Activated naive CD8-positive, alpha-beta T cell (primary cell): ENCODE data around the gene TAC4.
A peak's percentile ranks its signal among the peaks of the same experiment; 100 is the strongest.

ENCODE experiments used
- H3K27ac Mint-ChIP-seq: one replicate; pipeline ENCODE4 v1.8.0; 2021; ENCODE audit warnings: mixed read lengths
- H3K27me3 Mint-ChIP-seq: one replicate; pipeline ENCODE4 v1.8.0; 2021; ENCODE audit warnings: mixed read lengths
- H3K36me3 Mint-ChIP-seq: one replicate; pipeline ENCODE4 v1.8.0; 2021; ENCODE audit warnings: mixed read lengths
- H3K4me1 Mint-ChIP-seq: one replicate; pipeline ENCODE4 v1.8.0; 2021; ENCODE audit warnings: low read depth, mixed read lengths
- H3K4me3 Mint-ChIP-seq: one replicate; pipeline ENCODE4 v1.8.0; 2021; ENCODE audit warnings: mild to moderate bottlenecking, mixed read lengths
- H3K9me3 Mint-ChIP-seq: one replicate; pipeline ENCODE4 v1.8.0; 2021; ENCODE audit warnings: low read depth, mixed read lengths

The TAC4 gene

GRCh38 chr17:49819138-49819537, 28.7 kb downstream of the TAC4 start:
- H3K4me3 Mint-ChIP-seq: peak overlapping the region; percentile 52
- peaks cover 76% of the 10 kb centered on the region for H3K4me1 Mint-ChIP-seq

DNA sequence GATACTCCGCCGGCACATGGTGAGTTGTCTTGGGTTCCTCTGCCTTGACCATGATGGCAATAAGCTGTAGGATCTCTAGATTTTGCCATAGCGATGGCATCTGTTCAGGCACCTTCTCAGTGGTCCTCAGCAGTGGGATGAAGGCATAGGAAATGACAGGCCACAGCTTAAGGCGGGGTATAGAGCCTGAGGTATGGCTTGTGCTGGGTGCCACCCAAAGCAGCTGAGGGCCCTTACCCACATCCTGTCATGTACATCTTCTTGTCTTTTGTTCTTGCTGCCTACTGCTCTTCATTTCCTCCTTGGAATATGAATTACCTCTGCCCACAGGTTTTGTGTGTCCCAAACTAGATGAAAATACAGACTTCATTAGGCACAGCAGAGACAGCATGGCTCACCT, 29.9 kb downstream of the TAC4 start:
- peak overlapping the region; percentile 91 for H3K27ac Mint-ChIP-seq
- peak overlapping the region; percentile 67 for H3K4me3 Mint-ChIP-seq
- H3K36me3 Mint-ChIP-seq: peaks cover 7% of the 10 kb centered on the region
- peaks cover 80% of the 10 kb centered on the region for H3K4me1 Mint-ChIP-seq
- H3K27me3 Mint-ChIP-seq: no peaks in the 10 kb centered on the region
- H3K9me3 Mint-ChIP-seq: no peaks in the 10 kb centered on the region

More at GRCh38 chr17:49819138-49819537, 28.7 kb downstream of the TAC4 start:
- Mint-ChIP-seq H3K27ac (peak overlapping the region; percentile 91), H3K9me3 (no peaks in the 10 kb centered on the region), H3K36me3 (peaks cover 6% of the 10 kb centered on the region), H3K27me3 (no peaks in the 10 kb centered on the region)

GRCh38 chr17:49815761-49816281, 32.0 kb downstream of the TAC4 start:
- Mint-ChIP-seq H3K36me3 (peaks cover 8% of the 10 kb centered on the region), H3K27ac (peak overlapping the region; percentile 83), H3K27me3 (no peaks in the 10 kb centered on the region), H3K4me1 (peaks cover 66% of the 10 kb centered on the region), H3K9me3 (no peaks in the 10 kb centered on the region), H3K4me3 (no peak overlapping the region)

- H3K4me1 Mint-ChIP-seq: peaks cover 63% of the 10 kb centered on the region
- no peaks in the 10 kb centered on the region for H3K27me3 Mint-ChIP-seq
- H3K27ac Mint-ChIP-seq: peak overlapping the region; percentile 54
- no peaks in the 10 kb centered on the region for H3K9me3 Mint-ChIP-seq
- no peak overlapping the region for H3K4me3 Mint-ChIP-seq
- peaks cover 8% of the 10 kb centered on the region for H3K36me3 Mint-ChIP-seq
Measured at GRCh38 chr17:49814781-49815529, 32.9 kb downstream of the TAC4 start.

DNA sequence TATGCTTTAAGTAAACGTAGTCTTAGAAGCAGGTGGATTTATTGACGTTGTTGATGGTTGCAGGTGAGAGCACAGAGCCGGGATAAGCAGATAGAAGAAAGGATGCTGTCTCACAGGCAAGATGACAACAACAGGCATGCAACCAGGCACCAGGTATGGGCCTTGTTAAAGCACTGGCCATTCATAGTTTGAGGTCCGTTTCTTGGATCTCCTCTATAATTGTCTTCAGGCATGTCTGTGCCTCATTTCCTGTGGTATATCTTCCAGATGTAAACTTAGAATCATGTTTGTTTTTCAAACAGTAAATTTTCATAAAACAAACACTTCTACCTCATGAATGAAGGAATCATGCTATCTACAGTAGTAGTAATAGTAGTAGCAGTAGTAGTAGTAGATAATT, 38.8 kb downstream of the TAC4 start:
- Mint-ChIP-seq H3K9me3 (no peaks in the 10 kb centered on the region), H3K4me3 (no peak overlapping the region), H3K36me3 (peaks cover 4% of the 10 kb centered on the region), H3K4me1 (peaks cover 41% of the 10 kb centered on the region), H3K27me3 (no peaks in the 10 kb centered on the region), H3K27ac (peak overlapping the region; percentile 31)

DNA sequence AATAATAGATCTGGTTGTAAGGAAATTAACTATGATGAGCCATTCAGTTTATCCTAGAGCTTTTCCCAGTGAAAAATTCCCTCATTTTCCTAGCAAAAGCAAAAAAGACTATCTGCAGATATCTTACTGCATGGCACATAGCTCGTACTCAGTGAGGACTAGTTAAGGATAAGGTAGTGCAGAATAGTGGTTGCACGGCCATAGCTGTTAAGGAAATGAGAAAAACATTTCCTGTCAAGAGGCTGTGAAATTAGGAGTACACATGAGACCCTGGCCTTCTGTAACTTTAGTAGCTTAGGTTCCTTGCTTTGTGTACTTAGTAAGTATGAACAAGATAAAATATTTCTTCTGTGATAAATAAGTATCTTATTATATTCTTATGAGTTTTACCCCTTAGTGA, 49.1 kb downstream of the TAC4 start:
- H3K36me3 Mint-ChIP-seq: peaks cover 19% of the 10 kb centered on the region
- H3K27ac Mint-ChIP-seq: peak overlapping the region; percentile 41
- H3K27me3 Mint-ChIP-seq: no peaks in the 10 kb centered on the region
- no peaks in the 10 kb centered on the region for H3K9me3 Mint-ChIP-seq
- H3K4me3 Mint-ChIP-seq: peak overlapping the region; percentile 19
- H3K4me1 Mint-ChIP-seq: peaks cover 51% of the 10 kb centered on the region

DNA sequence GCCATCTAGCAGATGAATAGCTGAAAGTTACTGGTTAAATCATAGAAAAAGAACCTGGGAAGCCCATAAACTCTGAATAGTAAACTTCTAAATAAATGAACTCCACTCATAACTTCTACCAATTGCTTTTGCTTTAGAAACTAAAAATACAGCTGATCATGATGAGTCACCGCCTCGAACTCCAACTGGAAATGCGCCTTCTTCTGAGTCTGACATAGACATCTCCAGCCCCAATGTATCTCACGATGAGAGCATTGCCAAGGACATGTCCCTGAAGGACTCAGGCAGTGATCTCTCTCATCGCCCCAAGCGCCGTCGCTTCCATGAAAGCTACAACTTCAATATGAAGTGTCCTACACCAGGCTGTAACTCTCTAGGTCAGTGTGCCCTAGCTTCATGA, 49.7 kb downstream of the TAC4 start:
- H3K27ac Mint-ChIP-seq: peak overlapping the region; percentile 41
- H3K27me3 Mint-ChIP-seq: no peaks in the 10 kb centered on the region
- no peaks in the 10 kb centered on the region for H3K9me3 Mint-ChIP-seq
- H3K4me3 Mint-ChIP-seq: peak overlapping the region; percentile 19
- H3K4me1 Mint-ChIP-seq: peaks cover 57% of the 10 kb centered on the region
- H3K36me3 Mint-ChIP-seq: peaks cover 20% of the 10 kb centered on the region

DNA sequence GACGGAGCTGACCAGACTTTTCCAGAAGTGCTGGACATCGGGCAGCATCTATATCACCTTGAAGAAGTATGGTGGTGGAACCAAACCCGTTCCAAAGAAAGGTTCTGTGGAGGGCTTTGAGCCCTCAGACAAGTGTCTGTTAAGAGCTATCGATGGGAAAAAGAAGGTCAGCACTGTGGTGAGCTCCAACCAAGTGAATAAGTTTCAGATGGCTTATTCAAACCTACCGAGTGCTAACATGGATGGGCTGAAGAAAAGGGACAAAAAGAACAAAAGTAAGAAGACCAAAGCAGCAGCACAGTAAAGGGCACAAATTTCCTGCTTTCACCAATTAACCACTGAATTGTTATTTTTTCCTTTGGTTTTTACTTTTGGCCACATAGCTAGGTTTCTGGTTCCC, 52.5 kb downstream of the TAC4 start:
- no peak overlapping the region for H3K4me3 Mint-ChIP-seq
- H3K27ac Mint-ChIP-seq: peak overlapping the region; percentile 73
- no peaks in the 10 kb centered on the region for H3K9me3 Mint-ChIP-seq
- peaks cover 16% of the 10 kb centered on the region for H3K36me3 Mint-ChIP-seq
- no peaks in the 10 kb centered on the region for H3K27me3 Mint-ChIP-seq
- peaks cover 77% of the 10 kb centered on the region for H3K4me1 Mint-ChIP-seq

DNA sequence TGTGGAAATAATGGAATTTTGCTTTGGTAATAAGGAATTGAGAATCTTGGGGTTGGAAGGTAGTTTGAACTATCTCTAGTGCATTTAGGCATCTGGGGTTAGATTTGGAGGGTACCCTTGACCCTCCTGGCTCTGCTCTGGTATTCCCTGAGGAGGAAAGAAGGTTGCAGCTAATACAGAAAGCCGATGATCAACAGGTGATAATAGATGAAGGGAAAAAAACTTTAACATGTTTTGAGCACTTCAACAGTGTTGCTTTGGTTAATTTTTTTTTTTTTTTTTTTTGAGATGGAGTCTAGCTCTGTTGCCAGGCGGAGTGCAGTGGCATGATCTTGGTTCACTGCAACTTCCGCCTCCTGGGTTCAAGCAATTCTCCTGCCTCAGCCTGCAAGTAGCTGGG, 54.6 kb downstream of the TAC4 start:
- no peaks in the 10 kb centered on the region for H3K27me3 Mint-ChIP-seq
- peaks cover 10% of the 10 kb centered on the region for H3K36me3 Mint-ChIP-seq

DNA sequence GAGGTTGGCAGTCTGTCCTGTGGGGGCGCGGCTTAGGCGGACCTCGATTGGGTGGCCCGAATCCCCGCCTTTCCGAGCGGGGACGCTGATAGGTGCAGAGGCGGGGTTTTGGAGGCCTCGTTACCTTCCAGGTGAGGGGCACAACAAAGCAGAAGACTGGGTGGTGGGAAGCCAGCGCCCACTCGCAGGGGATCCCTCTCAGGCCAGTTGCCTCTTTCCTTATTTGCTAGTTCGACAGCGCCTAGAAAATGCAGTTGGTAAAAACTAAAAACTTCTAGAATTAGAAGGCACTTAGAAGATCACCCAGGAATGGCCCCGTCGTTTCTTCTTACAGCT, 58.7 kb downstream of the TAC4 start:
- Mint-ChIP-seq H3K9me3 (no peaks in the 10 kb centered on the region), H3K27ac (peak overlapping the region; percentile 92), H3K4me1 (peaks cover 65% of the 10 kb centered on the region), H3K36me3 (peaks cover 5% of the 10 kb centered on the region), H3K4me3 (peak overlapping the region; percentile 92), H3K27me3 (no peaks in the 10 kb centered on the region)

More for the DNA sequence above, 54.6 kb downstream of the TAC4 start:
- Mint-ChIP-seq H3K4me1 (peaks cover 79% of the 10 kb centered on the region), H3K4me3 (no peak overlapping the region), H3K27ac (no peak overlapping the region), H3K9me3 (no peaks in the 10 kb centered on the region)

DNA sequence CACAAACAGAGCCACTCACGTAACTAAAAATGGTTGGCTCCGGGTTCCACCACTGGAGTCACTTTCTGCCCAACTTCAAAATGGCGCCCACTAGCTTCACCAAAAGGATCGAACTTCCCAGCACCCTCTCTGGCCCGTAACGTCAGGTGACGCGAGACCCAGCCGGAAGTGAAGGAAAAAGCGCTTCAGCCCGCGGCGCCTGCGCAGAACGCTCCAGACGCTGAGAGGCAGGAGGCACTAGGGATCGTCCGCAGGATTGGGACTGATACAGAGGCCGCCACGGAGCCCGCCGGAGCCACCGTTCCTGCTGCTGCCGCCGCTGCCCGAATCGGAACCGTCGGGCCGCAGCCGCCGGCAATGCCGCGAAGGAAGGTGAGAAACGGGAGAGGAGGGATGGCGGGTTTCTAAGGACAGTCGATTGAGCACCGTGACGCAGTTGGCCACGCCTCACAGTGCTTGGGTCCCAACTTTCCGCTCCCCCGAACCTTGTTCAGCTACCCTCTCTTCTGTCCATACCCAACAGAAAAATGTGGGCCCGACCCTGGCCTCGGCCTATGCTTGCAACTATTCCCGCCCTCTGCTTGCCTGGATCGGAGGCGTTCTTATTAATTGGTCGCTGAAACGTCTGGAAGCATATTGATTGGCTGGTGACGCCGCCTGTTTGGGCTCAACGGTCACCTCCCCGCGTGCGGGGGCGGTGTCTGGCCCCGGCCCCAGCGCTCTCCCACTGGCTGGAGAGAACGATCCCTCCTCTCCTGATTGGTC, 59.2 kb downstream of the TAC4 start, which contains the start of gene KAT7:
Gene KAT7, plus strand, starts transcription at position 204 of the 765 bp plus-strand sequence. Its CDS starts 154 bp downstream, at position 358.
- H3K36me3 Mint-ChIP-seq: peaks cover 5% of the 10 kb centered on the region
- H3K4me1 Mint-ChIP-seq: peaks cover 61% of the 10 kb centered on the region
- H3K27ac Mint-ChIP-seq: peak within 1 kb of the TSS; percentile 92

More for the DNA sequence above, 59.2 kb downstream of the TAC4 start, which contains the start of gene KAT7:
- H3K4me3 Mint-ChIP-seq: peak within 1 kb of the TSS; percentile 92
- H3K9me3 Mint-ChIP-seq: no peaks in the 10 kb centered on the region
- H3K27me3 Mint-ChIP-seq: no peaks in the 10 kb centered on the region
